Ureter (tissue), 1 donor: ENCODE measurements around the gene C13orf46. TPM values are rescaled to one million over a fixed set of nuclear protein-coding genes. Genes with fewer than 3 reads are reported as not detected.

Experiments
- DNase-seq: peaks from one replicate; pipeline ENCODE4 v3.0.0-alpha.2; 2020; ENCODE audit warnings: low spot score
- total RNA-seq: library from RNA; stranded (reverse); gene quantifications from one replicate; pipeline ENCODE4 v1.2.4, GENCODE V29; 2023
- donor health status: DM: yes; HTN: yes; CAD: no.

Gene C13orf46
- total RNA-seq, 1 donor from 2014 or later = 7.5 TPM

DNA sequence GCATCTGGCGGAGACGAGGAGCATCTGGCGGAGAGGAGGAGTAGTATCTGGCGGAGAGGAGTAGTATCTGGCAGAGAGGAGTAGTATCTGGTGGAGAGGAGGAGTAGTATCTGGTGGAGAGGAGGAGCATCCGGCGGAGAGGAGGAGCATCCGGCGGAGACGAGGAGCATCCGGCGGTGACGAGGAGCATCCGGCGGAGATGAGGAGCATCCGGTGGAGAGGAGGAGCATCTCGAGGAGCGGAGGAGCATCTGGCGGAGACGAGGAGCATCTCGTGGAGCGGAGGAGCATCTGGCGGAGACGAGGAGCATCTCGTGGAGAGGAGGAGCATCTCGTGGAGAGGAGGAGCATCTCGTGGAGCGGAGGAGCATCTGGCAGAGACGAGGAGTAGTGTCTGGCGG lies 18.6 kb downstream of the C13orf46 start:
- DNase-seq = no peak

DNA sequence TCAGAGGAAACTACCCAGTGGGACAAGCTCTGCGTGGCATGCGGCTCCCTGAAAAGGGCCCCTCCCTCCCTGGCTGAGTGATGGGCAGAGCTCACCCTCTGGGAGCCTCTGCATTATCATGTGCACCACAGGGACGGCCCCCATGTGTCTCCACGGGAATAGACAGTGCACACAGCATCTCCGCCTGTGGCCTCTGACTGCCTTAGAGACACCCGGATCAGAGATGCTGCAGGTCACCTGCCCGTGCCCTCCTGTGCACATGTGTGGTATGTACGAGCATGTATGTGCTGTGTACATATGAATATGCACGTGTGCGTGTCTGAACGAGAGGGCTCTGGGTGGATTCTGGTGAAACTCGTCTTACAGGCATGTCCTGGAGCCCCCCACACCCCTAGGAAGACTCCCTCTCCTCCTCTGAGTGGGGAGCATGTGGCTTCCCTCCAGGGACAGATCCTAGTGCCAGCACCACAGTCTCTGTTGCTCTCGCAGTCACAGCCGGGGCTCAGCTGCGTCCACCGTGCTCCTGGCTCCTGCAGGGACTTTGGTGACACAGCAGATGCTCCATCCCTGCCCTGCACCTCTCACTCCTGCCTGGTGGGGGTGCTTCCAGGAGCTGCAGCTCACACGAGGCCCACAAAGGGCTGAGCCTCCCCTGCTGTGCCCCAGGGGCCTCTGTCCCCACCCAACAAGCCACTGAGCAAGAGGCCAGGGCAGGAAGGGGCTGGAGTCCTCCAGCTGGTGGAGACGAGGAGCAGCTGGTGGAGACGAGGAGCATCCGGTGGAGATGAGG lies 19.6 kb downstream of the C13orf46 start:
- DNase-seq = no peak

DNA sequence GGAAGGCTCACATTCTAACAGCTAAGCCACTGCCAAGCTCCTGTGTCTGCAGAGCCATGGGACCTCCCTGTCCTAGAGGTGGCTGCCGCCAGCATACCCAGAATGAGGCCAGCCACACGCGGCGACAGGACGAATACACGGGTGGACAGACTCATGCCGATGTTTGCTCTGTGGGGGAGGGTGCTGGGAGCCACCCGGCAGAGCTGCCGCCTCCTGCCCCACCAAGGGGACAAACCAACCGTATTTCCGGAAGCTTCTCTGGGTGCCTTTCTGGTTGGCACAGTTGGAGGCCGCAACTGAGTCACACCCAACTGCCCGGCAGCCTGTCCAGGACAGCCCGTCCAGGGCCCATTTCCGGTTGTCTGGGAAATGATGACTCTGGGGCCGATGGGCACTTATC lies 20.3 kb downstream of the C13orf46 start:
- DNase-seq = no peak

DNA sequence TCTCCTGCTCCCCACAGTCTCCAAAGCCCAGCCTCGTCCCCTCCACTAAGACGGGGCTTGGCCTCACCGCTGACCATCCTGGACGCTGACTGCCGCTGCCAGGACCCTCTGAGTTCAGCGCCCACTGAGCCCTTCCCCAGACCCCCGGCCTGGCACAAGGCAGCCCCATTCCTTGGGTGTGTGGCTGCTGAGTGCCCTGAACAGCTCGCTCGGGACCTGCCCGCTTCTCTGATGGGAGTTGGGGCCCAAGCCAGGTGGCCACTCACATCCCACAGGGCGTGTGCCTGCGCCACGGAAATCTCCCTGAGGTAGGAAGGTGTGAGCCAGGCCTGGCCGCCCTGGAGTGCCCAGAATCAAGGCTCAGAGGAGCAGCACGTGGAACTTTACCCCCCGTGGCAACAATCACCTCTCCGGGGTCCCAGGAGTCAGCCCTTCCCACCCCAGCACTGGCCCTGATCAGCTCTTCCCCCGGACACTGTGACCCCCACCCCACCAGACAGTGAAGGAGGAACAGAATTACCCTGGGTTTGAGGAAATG lies 20.8 kb downstream of the C13orf46 start:
- no peak for DNase-seq

DNA sequence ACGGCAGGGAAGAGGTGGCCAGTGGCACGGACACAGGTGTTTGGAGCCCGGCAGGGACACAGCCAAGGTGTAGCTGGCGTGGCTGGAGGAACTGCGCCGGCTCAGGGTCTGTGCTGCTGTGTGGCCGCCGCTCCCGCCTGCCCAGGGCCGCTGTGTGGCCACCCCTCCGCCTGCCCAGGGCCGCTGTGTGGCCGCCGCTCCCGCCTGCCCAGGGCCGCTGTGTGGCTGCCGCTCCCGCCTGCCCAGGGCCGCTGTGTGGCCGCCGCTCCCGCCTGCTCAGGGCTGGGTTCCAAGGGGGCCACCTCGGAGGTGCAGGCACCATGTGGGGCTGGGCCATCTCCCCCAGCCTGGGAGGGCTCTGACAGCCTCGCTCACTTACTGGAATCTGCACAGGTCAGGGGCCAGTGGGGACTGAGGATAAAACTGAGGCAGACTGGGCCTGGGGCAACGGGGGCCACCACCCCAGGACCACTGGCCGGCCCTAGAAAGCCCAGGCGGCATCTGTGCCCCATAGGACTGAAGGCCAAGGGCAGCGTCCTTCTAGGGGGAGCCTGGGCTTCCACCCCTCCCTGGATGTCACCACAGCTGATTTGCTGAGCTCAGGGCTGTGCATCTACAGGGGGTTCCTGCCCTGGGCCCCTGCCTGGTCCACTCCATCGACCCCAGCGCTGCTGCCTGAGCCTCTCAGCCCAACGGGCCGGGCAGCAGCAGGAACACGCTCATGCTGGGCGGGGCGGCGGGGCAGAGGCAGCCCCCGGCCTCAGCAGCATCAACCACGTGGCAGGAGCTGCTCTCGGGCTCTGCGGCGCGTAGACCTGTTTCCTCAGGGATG lies 21.5 kb downstream of the C13orf46 start:
- DNase-seq = no peak

DNA sequence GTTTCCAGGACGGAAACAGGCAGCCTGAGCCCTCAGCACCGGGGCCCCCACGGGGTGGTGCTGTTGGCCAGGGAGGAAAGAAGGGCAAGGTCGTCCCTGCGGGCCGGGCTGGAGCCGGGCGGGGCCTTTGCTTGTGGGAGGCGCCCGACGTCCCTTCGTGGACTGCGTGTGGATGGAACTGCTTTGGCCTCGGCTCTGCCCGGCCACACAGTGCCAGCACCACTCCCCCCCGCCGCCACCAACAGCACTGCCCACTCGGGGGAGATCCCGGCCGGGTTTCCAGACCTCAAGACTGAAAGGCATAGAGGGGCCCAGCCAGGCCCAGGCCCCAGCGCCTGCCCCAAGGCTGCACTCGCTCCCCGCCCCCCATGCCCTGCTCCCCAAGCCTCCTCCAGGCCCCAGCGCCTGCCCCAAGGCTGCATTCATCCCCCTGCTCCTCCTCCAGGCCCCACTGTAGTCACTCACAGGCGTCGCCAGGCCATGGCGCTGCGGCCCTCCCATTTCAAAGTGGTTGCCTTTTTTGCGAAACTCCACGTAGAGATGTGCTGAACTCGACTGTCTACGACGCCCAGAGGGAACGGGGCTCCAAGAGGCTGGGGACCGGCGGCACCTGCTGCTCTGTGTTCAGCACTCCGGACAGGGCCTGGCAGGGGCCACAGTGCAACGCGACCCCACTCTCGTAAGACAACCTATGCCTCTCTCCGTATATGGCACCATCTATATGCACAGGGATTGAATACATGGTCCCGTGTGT lies 22.5 kb downstream of the C13orf46 start:
- peak; percentile 91 for DNase-seq

DNA sequence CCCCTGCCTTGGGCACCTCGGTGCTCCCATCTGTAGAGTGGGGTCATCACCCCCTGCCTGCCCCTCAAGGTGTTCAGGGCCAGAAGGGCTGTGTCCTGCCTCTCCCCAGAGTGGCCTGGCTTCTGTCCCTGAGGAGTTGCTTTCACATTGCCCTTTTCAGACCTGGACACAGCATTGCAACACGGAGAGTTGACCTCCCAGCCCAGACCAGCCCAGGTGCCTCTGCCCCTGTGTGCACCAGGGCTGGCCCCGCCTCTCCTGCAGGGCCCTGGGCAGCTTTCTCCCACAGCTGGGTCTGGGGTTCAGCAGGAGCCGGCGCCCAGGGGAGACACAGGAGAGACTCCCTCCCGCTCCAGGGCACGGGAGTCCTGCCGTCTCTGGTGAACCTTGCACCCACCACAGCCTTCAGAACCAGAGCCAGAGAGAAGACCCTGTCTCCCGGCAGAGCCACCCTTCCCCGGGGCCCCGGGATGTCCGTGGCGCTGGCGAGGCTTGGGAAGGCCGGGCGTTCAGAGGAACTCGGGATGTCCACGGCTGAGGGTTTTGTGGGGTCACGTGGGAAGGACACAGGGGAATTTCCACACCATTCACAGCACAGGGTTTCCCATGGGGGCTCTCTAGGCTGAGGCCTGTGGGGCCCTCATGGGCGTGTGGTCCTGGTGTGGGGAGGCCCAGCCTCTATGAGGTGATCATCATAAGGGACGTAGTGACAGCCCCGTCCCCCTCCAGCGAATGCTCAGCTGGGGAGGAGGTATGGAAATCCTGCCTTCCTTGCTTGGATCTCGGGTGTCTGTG lies 23.2 kb downstream of the C13orf46 start:
- no peak for DNase-seq

DNA sequence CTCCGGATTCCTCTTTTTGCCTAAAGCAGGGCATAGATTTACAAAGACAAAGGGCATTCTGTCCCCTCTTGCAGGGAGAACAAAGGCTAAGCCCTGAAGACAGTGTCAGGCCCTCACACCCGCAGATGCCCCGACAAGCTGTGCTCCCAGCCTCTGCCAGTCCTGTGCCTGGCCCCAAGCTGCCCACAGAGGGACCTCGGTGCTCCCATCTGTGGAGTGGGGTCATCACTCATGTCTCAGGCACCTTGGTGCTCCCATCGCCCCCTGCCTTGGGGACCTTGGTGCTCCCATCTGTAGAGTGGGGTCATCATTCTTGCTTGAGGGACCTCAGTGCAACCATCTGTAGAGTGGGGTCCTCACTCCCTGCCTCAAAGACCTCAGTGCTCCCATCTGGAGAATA lies 24.3 kb downstream of the C13orf46 start:
- DNase-seq = no peak

DNA sequence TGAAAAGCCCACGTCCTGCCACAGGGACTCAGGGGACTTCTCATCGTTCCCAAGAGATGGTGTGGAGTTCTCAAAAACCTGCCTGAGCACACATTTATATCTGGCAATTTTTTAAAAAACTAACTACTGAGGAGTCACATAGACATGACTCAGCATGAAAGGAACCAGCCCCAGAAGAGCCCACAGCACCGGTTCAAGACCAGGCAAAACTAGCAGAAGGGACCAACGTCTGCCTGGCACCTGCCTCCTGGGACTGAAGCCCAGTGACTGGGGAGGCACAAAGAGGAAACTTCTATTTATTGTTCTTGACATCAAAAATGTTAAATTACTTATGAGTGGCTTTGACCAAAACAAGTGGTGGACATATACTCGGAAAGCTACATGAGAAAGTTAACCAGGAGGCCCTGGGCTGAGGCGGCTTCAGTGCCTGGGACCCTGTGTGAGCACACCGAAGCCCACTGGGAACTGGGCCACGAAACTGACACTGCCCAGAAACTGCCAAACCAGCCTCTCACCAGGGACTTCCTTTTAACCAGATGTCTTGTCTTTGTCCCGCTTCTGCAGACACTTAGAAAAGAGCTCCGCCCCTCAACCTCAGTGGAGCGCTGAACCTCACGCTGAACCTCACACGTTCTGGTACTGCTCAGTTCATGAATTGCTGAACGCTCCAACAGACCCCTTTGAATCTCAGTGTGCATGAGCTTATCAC lies 25.7 kb downstream of the C13orf46 start:
- no peak for DNase-seq

DNA sequence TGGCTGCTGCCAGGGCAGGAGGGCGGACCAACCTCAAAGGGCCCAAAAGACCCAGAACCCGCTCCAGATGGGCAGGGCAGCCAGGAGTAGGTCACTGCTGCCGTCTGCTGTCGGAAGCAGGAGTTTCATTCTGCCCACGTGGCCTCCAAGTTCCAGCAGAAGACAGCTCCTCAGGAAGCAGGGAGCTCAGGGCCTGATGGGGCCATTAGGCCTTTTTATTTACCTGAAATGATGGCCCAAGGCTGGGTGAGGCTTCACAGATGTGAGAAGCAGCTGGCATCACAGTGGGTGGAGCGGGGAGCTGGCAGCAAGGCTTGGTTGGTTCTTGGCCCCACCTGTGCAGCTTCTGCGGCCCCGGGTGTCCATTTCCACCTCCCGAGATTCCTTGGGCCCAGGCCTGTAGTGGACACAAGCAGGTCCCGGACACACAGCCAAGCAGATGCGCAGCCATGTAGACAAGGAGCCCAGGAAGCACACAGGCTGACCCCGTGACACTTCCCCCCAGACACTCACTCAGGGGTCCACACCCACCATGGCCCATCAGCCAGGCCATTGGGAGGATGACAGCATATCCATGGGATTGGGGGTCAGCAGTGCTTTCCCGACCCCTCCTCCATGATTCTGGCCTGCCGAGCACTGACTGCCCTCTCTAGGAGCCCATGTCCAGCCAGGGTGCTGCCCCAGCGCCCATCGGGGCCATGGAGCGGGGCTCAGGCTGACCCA lies 26.4 kb downstream of the C13orf46 start:
- peak; percentile 72 for DNase-seq

DNA sequence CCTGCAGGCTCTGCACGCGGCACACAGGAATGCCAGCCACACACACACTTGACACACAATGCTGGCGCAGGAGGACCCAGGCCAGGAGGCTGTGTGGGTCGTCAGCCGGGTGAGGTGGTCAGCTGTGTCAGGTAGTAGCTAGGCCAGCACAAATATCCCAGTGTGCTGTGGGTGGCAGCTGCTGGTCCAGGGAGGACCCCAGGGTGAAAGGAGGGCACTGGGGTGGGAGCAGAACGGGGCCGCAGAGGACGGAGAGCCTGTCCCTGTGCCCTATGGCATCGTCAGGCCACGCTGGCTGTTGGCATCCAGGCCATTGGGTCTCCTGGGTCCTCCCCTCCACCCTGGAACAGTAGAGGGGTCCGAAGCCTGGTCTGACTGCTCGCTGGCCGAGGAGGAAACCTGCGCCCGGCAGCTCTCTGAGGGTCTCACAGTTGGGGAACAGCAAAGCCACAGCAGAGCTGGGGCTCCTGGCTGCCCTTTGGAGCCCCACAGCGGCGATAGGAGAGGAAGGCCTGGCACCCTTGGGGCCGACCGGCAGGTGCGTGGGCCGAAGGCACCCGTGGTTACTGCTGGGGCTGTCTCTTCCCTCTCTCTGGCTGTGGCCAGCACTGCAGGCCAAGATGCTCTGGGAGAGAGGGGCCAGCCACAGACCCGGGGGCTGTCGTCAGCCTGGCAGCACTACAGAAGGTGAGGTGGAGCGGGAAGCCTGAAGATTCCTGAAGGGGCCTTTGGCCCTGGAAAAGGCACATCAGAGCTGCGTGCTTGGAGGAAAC lies 27.3 kb downstream of the C13orf46 start:
- no peak for DNase-seq

DNA sequence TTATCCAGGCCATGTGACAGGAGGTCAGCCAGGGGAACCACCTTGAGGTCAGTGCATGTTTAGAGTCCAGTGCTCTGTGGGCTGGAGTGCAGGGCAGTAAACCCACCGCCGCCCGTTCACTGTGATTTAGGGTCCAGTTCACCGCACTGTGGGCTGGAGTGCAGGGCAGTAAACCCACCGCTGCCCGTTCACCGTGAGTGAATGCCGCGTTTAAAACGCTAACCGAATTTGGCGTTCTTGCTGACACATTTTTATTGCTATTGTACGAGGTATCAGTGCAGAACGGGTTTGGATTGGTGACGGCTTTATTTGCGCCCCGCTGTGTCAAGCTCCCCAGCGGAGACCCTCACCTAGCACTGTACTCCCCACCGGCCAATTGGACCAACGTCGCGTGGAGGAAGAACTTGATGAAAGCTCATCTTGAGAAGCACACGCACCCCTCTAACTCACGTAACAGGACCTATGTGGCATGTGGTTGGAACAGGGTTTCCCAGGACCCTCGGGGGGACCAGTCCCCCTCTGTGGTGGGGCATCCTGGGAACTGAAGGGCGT lies 27.9 kb downstream of the C13orf46 start:
- DNase-seq = no peak

DNA sequence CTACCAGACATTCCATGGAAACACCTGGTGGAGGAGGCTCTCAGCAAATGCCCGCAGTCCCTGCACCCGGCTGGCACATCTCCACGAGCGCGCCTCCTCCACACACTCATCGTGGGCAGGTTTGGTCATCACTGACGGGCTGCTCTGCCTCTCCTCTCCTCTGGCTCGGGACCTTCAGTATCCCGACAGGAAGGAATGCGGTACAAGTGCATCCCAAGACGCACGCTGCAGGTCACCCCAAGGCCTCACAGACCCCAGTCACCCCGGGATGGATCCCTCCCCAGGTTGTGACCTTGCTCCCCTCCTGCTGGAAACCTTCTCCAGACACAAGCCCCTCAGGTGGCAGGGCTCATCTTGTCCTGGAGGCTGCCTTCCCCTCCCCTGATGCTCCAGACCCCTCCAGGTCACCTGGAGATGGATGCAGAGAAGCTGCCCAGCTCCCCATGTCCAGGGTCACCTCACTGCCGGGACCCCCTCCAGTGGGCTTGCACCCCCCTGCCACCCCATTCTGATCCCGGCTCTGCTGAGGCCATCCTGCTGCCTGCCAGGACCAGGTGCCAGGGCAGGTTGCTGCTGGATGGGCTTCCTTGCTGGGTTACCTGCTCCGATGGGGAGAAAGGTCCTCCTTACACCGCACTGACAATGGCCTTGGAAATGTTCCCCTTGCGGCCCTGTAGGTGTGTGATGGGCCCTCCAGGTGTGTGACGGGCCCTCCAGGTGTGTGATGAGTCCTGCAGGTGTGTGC lies 29.9 kb downstream of the C13orf46 start:
- no peak for DNase-seq

DNA sequence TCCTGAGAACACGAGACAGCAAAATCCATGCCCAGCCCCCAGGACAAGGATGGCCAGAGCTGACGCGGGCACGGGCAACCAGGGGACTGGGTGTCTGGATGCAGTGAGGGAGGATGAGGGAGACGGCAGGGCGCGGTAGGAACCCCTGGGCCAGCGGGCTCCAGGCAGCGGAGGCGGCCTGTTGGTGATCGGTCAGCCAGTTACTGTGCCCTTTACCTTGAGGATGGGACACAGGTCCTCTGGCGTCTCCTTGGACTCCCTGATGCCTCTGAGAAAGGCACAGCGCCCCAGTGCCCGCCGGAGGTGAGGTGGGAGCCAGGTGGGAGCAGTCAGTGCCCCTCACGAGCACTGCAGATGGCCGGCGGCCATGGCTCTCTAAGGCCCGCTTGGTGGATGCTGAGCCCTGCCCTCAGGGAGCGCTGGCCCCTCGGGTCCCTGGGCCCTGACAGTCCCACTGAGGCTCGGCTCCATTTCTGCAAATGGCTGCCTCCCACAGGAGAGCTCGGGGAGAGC lies 31.2 kb downstream of the C13orf46 start:
- DNase-seq = no peak

DNA sequence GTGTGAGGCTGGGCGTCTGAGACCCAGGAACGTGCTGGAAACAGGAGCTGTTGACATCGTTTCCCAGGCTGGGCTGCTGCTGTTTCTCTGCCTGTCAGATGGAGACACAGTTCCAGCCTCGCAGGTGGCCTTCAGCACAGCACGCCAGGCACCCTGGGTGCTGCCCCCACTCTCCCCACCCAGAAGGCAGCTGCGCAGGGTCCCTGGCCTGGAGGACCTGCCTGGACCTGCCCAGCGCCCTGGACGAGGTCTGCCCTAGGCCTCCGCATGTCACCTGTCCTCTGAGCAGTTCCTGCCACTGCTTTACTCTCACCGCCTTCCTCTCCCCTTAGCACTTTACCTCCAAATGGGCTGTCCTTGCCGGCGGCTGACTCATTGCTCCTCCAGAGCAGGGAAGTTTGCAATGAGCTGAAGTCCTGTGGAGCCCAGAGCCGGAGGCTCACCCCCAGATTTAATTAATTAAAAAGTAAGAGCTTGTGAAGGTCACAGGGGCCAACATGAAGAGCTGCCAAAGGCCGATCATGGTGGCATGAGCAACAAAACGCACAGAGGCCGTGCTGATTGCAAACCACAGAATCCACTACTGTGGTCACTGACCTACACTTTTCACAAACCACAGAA lies 32.2 kb downstream of the C13orf46 start:
- DNase-seq = no peak

DNA sequence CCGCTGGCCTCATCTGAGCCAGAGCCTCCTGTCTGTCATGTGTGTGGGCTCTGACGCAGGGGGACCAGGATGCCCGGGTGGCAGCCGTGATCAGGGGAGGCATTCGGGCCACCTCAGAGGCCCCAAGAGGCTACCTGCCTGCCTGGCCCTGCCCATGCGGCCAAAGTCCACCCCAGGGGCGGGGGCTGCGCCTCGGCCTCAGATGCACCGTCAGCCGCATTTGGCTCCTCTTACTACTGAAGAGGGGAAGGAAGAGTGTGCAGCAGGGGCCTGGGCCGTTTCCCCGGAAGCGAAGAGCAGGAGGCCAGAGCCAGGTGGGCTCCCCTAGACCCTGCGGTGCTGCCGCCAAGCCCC lies 34.0 kb downstream of the C13orf46 start:
- no peak for DNase-seq

DNA sequence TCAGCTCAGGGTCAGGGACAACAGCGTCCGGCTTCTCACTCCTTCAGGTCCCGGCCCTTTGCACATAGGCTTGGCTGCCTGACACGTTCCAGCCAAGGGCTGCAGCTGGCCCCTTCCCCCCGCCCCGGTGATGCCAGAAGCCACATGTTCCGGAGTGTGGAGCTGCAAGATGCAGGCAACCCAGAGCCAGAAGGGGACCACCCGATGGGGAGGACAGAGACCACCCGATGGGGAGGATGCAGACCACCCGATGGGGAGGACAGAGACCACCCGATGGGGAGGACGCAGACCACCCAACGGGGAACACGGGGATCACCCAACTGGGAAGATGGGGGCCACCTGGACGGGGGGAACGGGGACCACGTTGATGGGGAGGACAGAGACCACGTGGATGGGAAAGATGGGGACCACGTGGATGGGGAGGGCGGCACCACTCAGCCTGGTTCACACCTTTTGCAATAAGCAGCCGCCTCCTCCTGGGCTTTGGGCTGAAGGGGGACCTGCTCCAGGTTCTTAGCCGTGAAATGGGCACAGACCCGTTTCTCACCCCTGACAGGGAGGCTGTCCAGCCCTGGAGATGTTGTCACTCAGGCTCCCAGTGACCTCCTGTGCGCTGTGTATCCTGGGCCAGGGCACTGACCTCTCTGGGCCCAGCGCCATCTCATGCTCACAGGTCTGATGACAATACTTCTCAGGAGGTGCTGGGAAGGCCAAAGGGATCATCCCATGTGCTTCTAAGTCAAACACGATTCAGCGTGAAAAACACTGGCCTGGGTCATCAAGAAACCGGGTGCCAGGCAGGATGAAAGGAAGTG lies 34.5 kb downstream of the C13orf46 start:
- DNase-seq = no peak
